Transverse colon (tissue), 4 donors: ENCODE measurements around the gene CCDC71. TPM values are rescaled to one million over a fixed set of nuclear protein-coding genes. Genes with fewer than 3 reads are reported as not detected.

Experiments
- DNase-seq: peaks from one replicate; pipeline ENCODE4 v3.0.0-alpha.2; 2019
- H3K27ac ChIP-seq, 4 donors: fragments of 200-600 bp; sonication (generic); 2 replicates each; pipeline ENCODE4 v1.5.1; 2016 to 2018; ENCODE audit warnings: inconsistent platforms in 4 of 4
- H3K27me3 ChIP-seq: fragments of 200-600 bp; sonication (generic); 2 replicates; pipeline ENCODE4 v1.5.1; 2017; ENCODE audit warnings: inconsistent platforms
- H3K36me3 ChIP-seq, 4 donors: fragments of 200-600 bp; sonication (generic); 2 replicates each; pipeline ENCODE4 v1.5.1; 2017 to 2019; ENCODE audit warnings: inconsistent platforms in 4 of 4
- H3K4me1 ChIP-seq, 4 donors: fragments of 200-600 bp; sonication (generic); 2 replicates each; pipeline ENCODE4 v1.5.1; 2017 to 2020; ENCODE audit warnings: inconsistent platforms in 4 of 4
- H3K4me3 ChIP-seq, 4 donors: fragments of 200-600 bp; sonication (generic); 1 replicate in 1 of 4; 2 replicates in 3 of 4; pipeline versions ENCODE4 v1.5.1 to v1.6.1; 2017 to 2019; ENCODE audit warnings: inconsistent platforms in 4 of 4
- H3K9me3 ChIP-seq, 2 donors: fragments of 200-600 bp; sonication (generic); 2 replicates each; pipeline ENCODE4 v1.5.1; 2017 to 2019; ENCODE audit warnings: inconsistent platforms in 2 of 2
- CTCF ChIP-seq, 5 experiments: fragments of 200-600 bp in 3 of 5; fragments of 450-650 bp in 2 of 5; sonication (generic) in 3 of 5; IDR thresholded peaks; 1 replicate in 2 of 5; 2 replicates in 3 of 5; pipeline ENCODE4 v1.5.1; 2016 to 2017; ENCODE audit warnings: antibody characterized with exemption in 5 of 5, inconsistent platforms in 3 of 5, mild to moderate bottlenecking in 2 of 5, moderate library complexity in 1 of 5
- EP300 ChIP-seq: sonication (generic); formaldehyde crosslinking; IDR thresholded peaks from one replicate; pipeline ENCODE4 v1.6.1; 2017; ENCODE audit warnings: antibody characterized with exemption, low read depth
- POLR2A ChIP-seq: fragments of 450-650 bp; IDR thresholded peaks from one replicate; pipeline ENCODE4 v1.6.1; 2016; ENCODE audit warnings: antibody characterized with exemption, mild to moderate bottlenecking, moderate library complexity
- POLR2AphosphoS5 ChIP-seq, 3 donors: sonication (generic); formaldehyde crosslinking; IDR thresholded peaks; one replicate each; pipeline ENCODE4 v1.6.1; 2016; ENCODE audit warnings: antibody characterized with exemption in 3 of 3
- WGBS, 2 donors: methylation state at CpG; one replicate each; pipeline ENCODE4 v1.1.5; 2018; ENCODE audit warnings: low coverage in 1 of 2; 5-methylcytosine and 5-hydroxymethylcytosine counted together
- in situ Hi-C, 4 donors: fragments of 200-750 bp; cut with MboI; loops; one replicate each; pipeline versions ENCODE4 v1.15.0 to v1.15.1; 2017; ENCODE audit warnings: low sequenced_read_pairs in 3 of 4, low pct_ligation_motif_present in 1 of 4, low pct_unique_long_range_greater_than_20kb in 1 of 4
- intact Hi-C: fragments of 100-400 bp; cut with DNase I; formaldehyde crosslinking; loops from one replicate; pipeline ENCODE4 v1.15.1; 2023; ENCODE audit warnings: low total_unique reads
- total RNA-seq, 4 donors: library from RNA; depleted of rRNA; stranded (reverse); fragments of >200 nt; gene quantifications; one replicate each; pipeline ENCODE4 v1.1.0, GENCODE V29; 2016

CCDC71 gene
- total RNA-seq, 4 donors from 2014 or later, result 26.2 to 33.9 (median 31.3) TPM

- H3K4me3 ChIP-seq, result peak overlapping the region in 2 of 4 donors; percentile 59 to 66
- peak; percentile 36 for DNase-seq
- no peak for TF ChIP-seq EP300
- no peak for TF ChIP-seq CTCF (IDR thresholded peaks at IDR 0.05)
- TF ChIP-seq POLR2AphosphoS5 (IDR thresholded peaks at IDR 0.05), result no peak
- no peaks in the 10 kb centered on the region for H3K9me3 ChIP-seq
- in situ Hi-C loops (loop anchor here in 2 of 4 donors (25.0 kb wide), 1 partner anchor 264 kb away; the partner anchor contains the start of gene NICN1 (in 2 of the 2)), intact Hi-C loops (loop anchor here (5.0 kb wide), 1 partner anchor 104 kb away; the partner anchor contains the start of gene C3orf62)
- H3K27ac ChIP-seq, result peak overlapping the region; percentile 66 to 88 (median 83)
- no peaks in the 10 kb centered on the region for H3K36me3 ChIP-seq
- 21% methylated on average over 3 of the region's 3 CpGs; no CpG with 5 or more reads in 1 of the 2 donors for WGBS, 2 donors
- H3K4me1 ChIP-seq, result peaks cover 8 to 36% (median 31%) of the 10 kb centered on the region in 4 donors
- no peaks in the 10 kb centered on the region for H3K27me3 ChIP-seq
Observed at GRCh38 chr3:49173116-49173791, 7.1 kb upstream of the CCDC71 start.

- no peaks in the 10 kb centered on the region for H3K9me3 ChIP-seq
- in situ Hi-C loops, result loop anchor here in 2 of 4 donors (25.0 kb wide), 1 partner anchor 265 kb away; the partner anchor contains the start of gene NICN1 (in 2 of the 2)
- peaks cover 8 to 36% (median 31%) of the 10 kb centered on the region in 4 donors for H3K4me1 ChIP-seq
- peak overlapping the region; percentile 66 to 88 (median 83) for H3K27ac ChIP-seq
- H3K36me3 ChIP-seq, result no peaks in the 10 kb centered on the region
- DNase-seq, result no peak
- TF ChIP-seq CTCF (IDR thresholded peaks at IDR 0.05) (no peak), EP300 (no peak), POLR2AphosphoS5 (IDR thresholded peaks at IDR 0.05) (no peak), POLR2A (no peak)
- WGBS, 2 donors, result 67% methylated on average over 5 of the region's 7 CpGs; no CpG with 5 or more reads in 1 of the 2 donors
- H3K4me3 ChIP-seq, result peak overlapping the region in 3 of 4 donors; percentile 55 to 66 (median 59)
- intact Hi-C loops, result loop anchor here (5.0 kb wide), 1 partner anchor 105 kb away; the partner anchor contains the start of gene C3orf62
- no peaks in the 10 kb centered on the region for H3K27me3 ChIP-seq
Observed at GRCh38 chr3:49172551-49173041, 6.5 kb upstream of the CCDC71 start.

GRCh38 chr3:49171775-49172500 lies 5.8 kb upstream of the CCDC71 start:
- in situ Hi-C loops (loop anchor here in 2 of 4 donors (25.0 kb wide), 1 partner anchor 265 kb away; the partner anchor contains the start of gene NICN1 (in 2 of the 2)), intact Hi-C loops (loop anchor here (5.0 kb wide), 1 partner anchor 105 kb away; the partner anchor contains the start of gene C3orf62)
- no peak for DNase-seq
- no peak for TF ChIP-seq POLR2AphosphoS5 (IDR thresholded peaks at IDR 0.05)
- no peak for TF ChIP-seq CTCF (IDR thresholded peaks at IDR 0.05)
- no peak for TF ChIP-seq POLR2A
- TF ChIP-seq EP300, result no peak
- Histone ChIP-seq H3K9me3 (no peaks in the 10 kb centered on the region), H3K27ac (peak overlapping the region; percentile 66 to 88 (median 83)), H3K27me3 (no peaks in the 10 kb centered on the region), H3K4me3 (peak overlapping the region; percentile 55 to 67 (median 62)), H3K36me3 (no peaks in the 10 kb centered on the region), H3K4me1 (peaks cover 8 to 36% (median 31%) of the 10 kb centered on the region in 4 donors)
- WGBS, 2 donors, result 32% methylated on average over 5 of the region's 7 CpGs; no CpG with 5 or more reads in 1 of the 2 donors
